GM21390 (cell line): ENCODE data around the gene HECW1.

Experiments
- ATAC-seq: cut with Tn5 transposase; IDR thresholded peaks from one replicate; pipeline ENCODE4 v1.9.1; 2021; ENCODE audit not compliant: unreplicated experiment

The HECW1 gene

GRCh38 chr7:43528576-43529354, 416.3 kb downstream of the HECW1 start:
- ATAC-seq = no peak

DNA sequence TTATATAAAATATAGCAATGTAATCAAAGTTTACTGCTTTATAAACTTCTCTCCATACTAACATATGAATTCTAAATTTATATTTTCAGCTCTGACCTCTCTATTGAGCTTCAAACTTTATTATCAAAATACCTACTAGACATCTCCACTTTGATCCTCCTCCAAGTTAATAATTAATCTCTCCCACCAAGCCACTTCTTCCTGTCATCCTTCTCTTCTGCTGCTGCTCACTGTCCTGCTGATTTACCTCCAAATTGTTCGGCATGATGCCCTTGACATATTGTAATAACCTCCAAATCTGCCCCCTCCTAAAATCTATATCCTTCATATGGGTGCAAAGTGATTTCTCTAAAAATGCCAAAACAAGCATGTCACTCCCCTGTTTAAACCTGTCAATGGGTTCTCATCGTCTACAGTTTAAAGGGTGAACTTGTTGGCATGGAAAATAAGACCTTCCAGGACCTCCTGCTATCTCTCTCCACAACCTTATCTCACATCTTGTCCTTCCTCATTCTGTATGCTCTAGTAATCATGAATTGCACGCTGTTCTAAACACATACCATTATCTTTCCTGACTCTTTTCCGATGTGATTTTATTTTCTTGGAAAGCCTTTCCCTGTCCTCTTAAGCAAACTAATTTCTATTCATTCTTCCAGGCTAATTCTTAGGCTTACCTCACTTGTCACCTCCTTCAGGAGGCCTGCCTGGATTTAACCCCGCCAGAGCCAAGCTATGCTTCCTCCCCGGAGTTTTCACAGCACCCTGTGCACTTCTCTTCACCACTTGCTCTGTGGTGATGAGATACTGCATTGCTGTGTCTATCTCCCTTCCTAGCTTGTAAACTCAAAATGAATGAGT, 418.3 kb downstream of the HECW1 start:
- no peak for ATAC-seq

DNA sequence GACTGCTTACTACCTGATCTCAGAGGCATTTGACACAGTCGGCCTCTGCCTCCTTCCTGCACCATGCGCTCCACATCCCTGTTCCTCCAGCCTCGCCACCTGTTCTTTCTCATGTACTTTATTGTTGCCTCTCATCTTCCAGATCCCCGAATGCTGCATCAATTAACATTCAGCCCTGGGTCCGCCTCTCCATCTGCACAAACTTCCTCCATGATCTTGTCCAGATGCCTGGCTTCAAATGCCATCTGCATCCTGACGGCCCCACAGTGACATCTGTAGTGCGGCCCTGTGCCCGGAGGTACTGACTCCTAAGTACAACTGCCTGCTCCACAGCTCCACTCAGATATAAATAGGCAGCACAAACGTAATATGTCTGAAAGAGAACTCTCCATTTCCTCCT, 419.3 kb downstream of the HECW1 start:
- ATAC-seq = no peak

GRCh38 chr7:43533801-43534479, 421.5 kb downstream of the HECW1 start:
- ATAC-seq = no peak

DNA sequence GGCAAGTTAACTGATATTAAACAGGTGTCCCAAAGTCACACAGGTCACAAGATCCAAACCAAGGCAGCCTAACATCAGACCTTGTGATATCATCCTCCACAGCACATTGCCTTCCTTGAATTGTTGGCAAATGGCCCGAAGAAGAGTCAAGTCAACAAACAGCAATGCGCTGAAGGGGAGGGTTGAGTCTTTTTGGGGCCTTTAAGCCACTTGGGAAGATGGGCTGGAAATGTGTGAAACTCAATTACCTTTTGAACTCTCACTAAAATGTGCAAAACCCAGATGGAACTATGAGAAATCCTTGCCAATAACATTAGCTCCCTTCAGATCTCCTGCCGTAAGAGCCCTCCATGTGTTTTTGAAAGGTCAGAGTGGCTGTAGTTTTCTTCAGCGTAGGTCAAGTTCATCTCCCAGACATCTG, 422.6 kb downstream of the HECW1 start:
- no peak for ATAC-seq

- ATAC-seq = no peak
These were observed 423.6 kb downstream of the HECW1 start for GRCh38 chr7:43535810-43536585.

DNA sequence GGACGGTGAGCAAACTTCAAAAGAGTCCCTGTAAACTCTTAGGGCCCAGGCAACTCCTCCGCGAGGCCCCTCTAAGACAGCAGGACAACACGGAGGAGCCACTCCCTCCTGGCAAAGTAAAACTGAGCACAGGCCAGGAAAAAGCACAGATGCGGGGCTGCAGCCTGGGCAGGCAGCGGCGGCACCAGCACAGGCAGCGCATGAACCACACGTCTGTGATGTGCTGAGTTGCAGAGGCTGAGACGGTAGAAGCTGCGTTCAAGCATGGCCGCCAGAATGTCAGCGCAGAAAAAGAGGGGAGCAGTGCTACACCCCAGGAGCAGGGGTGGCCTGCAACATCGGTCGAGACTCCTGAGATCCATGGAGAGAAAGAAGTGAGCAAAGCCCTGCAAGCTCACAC, 424.3 kb downstream of the HECW1 start:
- ATAC-seq = no peak

DNA sequence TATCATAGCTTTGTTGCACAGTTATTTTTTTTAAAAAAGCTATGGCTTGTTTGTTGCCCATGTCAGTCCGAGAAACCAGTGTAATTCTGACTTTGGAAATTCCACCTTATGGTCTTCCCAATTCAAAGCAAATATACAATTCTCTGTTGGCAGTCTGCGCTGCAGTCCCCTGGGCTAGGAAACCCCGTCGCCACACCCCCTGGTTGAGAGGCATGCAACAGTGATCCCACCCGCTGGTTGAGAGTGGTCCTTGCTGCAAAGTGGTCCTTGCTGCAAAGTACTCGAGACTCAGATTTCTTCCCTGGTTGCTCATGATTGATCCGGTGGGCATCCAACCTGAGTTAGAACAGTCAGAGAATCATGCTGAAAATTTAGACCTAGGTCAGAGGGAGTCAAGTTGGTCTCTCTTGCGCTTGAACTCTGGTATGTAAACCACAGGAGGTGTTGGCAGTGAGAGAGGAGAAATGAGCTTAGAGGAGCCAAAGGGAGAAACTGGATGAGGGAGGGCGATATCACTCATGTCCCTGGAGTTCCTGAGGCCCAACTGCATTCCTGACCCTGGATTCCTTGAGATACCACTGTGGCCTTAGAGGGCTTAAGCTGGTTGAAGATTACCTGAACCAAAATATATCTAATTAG, 425.4 kb downstream of the HECW1 start:
- no peak for ATAC-seq

DNA sequence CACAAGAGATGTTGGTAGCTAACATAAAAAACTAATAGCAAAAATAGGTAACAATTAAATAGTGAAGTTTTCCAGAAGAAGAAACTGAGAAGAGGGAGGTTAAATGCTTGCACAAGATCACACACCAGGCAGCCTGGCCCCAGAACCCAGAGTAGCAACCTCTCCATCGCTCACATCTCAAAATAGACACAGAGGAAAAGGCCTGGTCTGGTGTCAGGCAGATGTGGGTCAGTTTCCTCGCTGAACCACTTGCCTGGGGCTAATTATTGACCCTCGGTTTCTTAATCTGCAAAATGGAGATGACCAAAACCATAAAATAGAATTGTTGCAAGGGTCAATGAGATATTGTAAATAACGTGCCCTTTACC, 425.9 kb downstream of the HECW1 start:
- ATAC-seq = no peak

DNA sequence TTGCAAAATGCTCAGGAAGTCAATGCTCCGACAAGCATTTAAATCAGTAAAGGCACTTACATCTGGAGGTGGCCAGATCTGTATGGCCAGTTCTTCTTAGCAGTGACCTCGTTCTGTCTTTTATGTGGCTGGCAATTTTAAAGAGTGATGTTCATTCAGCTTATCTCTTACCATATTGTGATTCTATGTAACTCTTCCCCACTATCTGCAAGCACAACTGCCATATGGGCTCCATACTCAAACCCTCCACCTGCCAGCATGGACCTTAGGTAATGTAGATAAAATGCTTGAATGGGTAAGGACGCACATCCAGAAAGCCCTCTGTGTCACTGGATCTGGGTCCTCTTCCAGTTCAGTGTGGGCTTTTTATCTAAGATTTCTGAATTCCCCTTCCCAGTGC, 428.0 kb downstream of the HECW1 start:
- no peak for ATAC-seq

DNA sequence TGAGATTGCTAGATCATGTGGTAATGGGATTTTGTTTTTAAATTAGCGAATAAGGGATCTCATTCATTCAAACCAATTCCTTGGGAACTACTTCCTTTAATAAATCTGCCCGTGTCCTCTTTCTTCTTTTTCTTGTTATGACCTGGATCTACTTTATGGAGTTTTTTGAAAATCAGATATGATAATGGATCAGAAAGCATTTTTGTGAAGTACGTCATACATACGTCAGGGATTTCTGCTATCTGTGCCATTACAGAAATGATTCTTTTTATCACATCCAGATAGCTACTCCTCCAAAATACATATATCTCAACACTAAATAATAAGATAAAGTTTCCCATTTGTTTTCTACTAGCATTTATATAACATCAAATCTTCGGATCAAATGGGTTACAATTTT, 430.3 kb downstream of the HECW1 start:
- ATAC-seq = no peak

DNA sequence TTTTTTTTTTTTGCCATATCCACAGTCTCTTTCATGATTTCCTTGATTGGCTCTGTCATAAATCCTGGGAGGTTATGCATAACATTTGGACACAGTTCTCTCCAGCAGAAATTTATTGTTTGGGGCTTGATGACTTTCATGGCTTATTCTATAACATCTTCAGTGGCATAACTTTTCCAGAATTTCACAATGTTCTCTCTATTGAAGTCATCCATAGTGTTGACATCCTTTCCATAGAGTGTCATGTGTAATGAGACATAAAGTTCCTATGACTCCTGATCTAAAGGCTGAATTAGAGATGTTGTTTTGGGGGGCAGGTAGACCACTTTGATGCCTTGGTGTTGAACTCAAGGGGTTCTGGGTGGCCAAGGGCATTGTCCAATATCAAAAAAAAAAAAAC, 433.8 kb downstream of the HECW1 start:
- no peak for ATAC-seq

DNA sequence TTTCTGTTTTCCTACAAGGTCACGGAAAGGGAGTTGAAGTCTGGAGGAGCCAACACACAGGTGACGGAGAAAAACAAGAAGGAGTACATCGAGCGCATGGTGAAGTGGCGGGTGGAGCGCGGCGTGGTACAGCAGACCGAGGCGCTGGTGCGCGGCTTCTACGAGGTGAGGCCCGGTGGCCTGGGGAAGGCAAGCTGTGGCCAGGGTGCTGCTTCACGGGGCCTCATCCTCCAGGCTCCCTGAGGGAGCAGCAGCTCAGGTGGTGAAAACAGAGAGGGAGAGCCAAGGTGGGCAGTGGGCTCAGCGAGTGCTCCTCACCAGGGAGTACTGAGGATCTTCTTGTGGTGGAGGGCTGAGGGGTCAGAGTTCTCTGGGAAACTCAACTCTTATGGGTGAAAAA, 438.0 kb downstream of the HECW1 start:
- no peak for ATAC-seq

GRCh38 chr7:43552122-43552521, 439.7 kb downstream of the HECW1 start:
- no peak for ATAC-seq

DNA sequence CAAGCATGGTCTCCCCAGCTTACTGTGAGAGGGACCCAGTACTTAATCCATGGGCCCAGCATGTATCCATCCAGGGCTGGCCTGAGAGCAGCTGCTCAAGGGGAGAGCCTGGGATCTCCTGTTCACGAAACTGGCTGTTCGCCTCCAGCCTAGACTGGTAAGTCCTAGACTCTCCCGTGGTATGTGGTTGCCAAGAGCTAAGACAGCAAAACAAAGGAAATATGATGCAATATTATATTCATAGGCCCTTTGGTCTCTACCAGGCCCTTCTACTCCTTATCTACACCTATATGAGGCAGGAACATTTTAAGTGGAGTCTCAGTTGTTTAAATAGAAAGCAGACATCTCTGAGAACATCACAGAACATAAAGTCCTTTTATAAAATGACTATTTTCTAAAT, 441.6 kb downstream of the HECW1 start:
- no peak for ATAC-seq

DNA sequence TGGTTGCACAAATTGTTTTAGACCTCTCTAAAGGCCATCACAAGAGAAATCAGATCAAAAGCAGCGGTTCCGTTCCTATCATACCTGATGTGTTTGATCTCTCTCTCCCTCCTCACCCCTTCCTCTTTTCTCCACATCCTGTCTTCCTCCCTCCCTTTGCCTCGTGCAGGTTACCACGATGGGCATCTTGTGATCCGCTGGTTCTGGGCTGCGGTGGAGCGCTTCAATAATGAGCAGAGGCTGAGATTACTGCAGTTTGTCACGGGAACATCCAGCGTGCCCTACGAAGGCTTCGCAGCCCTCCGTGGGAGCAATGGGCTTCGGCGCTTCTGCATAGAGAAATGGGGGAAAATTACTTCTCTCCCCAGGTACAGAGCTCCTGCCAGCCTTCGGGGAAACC, 442.0 kb downstream of the HECW1 start:
- ATAC-seq = no peak

DNA sequence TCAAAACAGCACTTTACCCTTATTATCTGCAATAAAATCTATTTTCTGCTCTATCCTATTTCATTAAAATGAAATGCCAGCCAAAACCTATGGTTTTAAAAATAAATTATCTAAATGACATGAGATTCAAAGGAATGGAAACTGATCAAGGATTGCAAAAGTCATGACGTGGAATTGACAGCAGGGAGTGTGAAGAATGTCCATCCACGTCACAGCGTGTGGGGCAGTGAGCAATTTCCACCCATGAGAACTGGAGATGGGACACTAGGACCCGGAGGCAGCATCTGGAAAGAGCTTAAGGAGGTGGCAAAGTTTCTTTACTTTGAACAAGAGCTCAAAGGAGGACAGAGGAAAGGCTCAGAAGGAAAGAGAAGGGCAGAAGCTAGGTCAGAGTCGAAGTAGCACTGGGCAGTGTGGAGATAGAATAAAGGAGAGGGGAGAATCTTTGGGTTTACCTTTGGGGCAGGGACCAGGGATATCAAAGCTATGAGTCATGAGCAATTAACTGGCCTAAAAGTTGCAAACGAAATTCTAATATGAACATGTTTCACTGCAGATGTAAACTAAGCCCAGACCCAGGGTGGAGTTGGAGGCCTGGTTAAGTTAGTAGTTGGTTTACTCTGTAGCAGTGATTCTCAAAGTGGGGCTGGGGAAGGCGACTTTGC, 445.5 kb downstream of the HECW1 start:
- ATAC-seq = no peak

DNA sequence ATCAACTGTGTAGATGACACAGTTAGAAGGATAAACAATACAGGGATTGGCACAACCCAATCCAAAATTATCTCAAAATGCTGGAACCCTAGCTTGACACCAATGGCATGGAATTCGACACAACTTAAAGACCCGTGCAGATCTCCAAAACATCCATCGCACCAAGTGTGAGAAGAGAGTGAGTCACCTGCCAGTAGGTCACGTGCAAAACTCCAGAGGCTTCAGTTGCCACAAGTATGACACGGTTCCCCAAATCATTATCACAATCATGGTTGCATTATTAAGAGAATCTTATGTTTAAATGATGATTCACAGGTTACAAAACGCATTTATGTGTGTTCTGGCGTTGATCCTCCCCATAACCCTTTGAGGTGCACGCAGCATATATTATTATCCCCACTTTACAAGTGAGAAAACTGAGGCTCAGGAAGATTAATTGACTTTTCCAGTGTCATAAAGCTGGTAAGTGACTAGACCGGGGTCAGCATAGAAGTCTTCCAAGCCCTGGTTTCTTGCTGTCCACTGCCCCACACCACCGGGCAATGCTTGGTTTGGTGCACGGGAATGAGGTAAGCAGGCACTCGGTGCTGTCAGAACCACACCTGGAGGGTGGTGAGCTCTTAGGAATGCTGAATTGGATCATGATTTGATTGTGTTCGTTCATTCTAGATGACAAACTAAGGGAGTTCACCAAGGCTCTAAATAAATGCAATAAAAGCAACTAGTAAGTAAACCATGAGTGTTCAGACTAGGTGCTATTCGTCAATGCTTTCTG, 446.9 kb downstream of the HECW1 start:
- ATAC-seq = no peak

- no peak for ATAC-seq
These were observed 447.5 kb downstream of the HECW1 start for GRCh38 chr7:43559946-43560335.
